Body of pancreas (tissue), 4 donors: Measurements from ENCODE around the gene PACSIN2.

Experiments
- CTCF ChIP-seq, 7 experiments: fragments of 450-650 bp in 4 of 7; fragments of 200-600 bp in 3 of 7; sonication (generic) in 3 of 7; IDR thresholded peaks; one replicate each; pipeline ENCODE4 v1.5.1; 2016 to 2019; ENCODE audit warnings: antibody characterized with exemption in 7 of 7
- POLR2A ChIP-seq, 3 donors: fragments of 450-650 bp; IDR thresholded peaks; one replicate each; pipeline ENCODE4 v1.6.1; 2016; ENCODE audit warnings: antibody characterized with exemption in 3 of 3, mild to moderate bottlenecking in 2 of 3

- TF ChIP-seq CTCF (IDR thresholded peaks at IDR 0.05) (no peak), POLR2A (IDR thresholded peaks at IDR 0.05) (no peak)
These were observed 89.4 kb downstream of the PACSIN2 start for GRCh38 chr22:42925598-42925997.
